K562 (cell line): ENCODE results near the gene NLRP6. TPM values are rescaled to one million over a fixed set of nuclear protein-coding genes. Genes with fewer than 3 reads are reported as not detected.

ENCODE experiments used
- CBX2 ChIP-seq: fragments of 200-600 bp; sonication (generic); IDR thresholded peaks from one replicate; pipeline ENCODE4 v1.6.1; 2012; ENCODE audit warnings: mild to moderate bottlenecking, low read length, inconsistent platforms; ENCODE audit not compliant: insufficient read depth, poor library complexity, severe bottlenecking
- CTBP1 ChIP-seq: fragments of 450-650 bp; IDR thresholded peaks from 2 replicates; pipeline ENCODE4 v1.6.1; 2016; ENCODE audit warnings: borderline replicate concordance
- FOSL1 ChIP-seq: fragments of 200-800 bp; sonication (Bioruptor generic); conservative IDR thresholded peaks from 2 replicates; pipeline ENCODE4 v1.6.1; 2016; ENCODE audit warnings: missing genetic modification characterization, missing compliant biosample characterization
- L3MBTL2 ChIP-seq: fragments of 450-650 bp; IDR thresholded peaks from 2 replicates; pipeline ENCODE4 v1.6.1; 2016; ENCODE audit warnings: mild to moderate bottlenecking, moderate library complexity
- MLLT1 ChIP-seq, 2 experiments: fragments of 450-650 bp; IDR thresholded peaks; 2 replicates each; pipeline ENCODE4 v1.6.1; 2016
- MLX ChIP-seq, 2 experiments: fragments of 450-650 bp in 1 of 2; sonication (generic) in 1 of 2; formaldehyde crosslinking; conservative IDR thresholded peaks; 2 replicates each; pipeline versions ENCODE4 v1.4.0 to v1.8.1; 2020 to 2022; ENCODE audit warnings: mild to moderate bottlenecking in 1 of 2, missing genetic modification reagents in 1 of 2
- MTA3 ChIP-seq: fragments of 450-650 bp; formaldehyde crosslinking; IDR thresholded peaks from 2 replicates; pipeline ENCODE4 v1.6.1; 2017; ENCODE audit warnings: mild to moderate bottlenecking, borderline replicate concordance
- NFXL1 ChIP-seq: fragments of 450-650 bp; formaldehyde crosslinking; IDR thresholded peaks from 2 replicates; pipeline ENCODE4 v1.4.0; 2021; ENCODE audit warnings: mild to moderate bottlenecking
- NR4A1 ChIP-seq, 2 experiments: fragments of 250-450 bp in 1 of 2; fragments of 450-650 bp in 1 of 2; sonication (Bioruptor Pico) in 1 of 2; IDR thresholded peaks; 2 replicates each; pipeline versions ENCODE4 v1.4.0 to v1.6.1; 2016 to 2020; ENCODE audit warnings: mild to moderate bottlenecking in 2 of 2, missing compliant biosample characterization in 1 of 2, missing genetic modification characterization in 1 of 2, moderate library complexity in 1 of 2
- PHB2 ChIP-seq: fragments of 450-650 bp; IDR thresholded peaks from 2 replicates; pipeline ENCODE4 v1.6.1; 2017; ENCODE audit warnings: low read depth
- POLR2G ChIP-seq: fragments of 200-400 bp; formaldehyde crosslinking; IDR thresholded peaks from 2 replicates; pipeline ENCODE4 v1.6.1; 2017; ENCODE audit warnings: low read depth, mild to moderate bottlenecking, antibody characterized with exemption, low read length, moderate library complexity
- PTRF ChIP-seq: fragments of 450-650 bp; IDR thresholded peaks from 2 replicates; pipeline ENCODE4 v1.6.1; 2016; ENCODE audit warnings: mild to moderate bottlenecking, missing genetic modification characterization, missing compliant biosample characterization
- RBBP5 ChIP-seq: fragments of 200-600 bp; sonication (generic); IDR thresholded peaks from 2 replicates; pipeline ENCODE4 v1.6.1; 2012; ENCODE audit warnings: borderline replicate concordance, mild to moderate bottlenecking, low read length, control low read depth, inconsistent platforms; ENCODE audit not compliant: insufficient read depth, poor library complexity, severe bottlenecking
- SIRT6 ChIP-seq: IDR thresholded peaks from one replicate; pipeline ENCODE4 v1.6.1; 2012; ENCODE audit warnings: low read depth, mild to moderate bottlenecking, control low read depth, inconsistent platforms, low read length, moderate library complexity
- SIX5 ChIP-seq, 2 experiments: IDR thresholded peaks; 2 replicates each; pipeline ENCODE4 v1.6.1; 2011; ENCODE audit warnings: low read length in 2 of 2, borderline replicate concordance in 1 of 2, low read depth in 1 of 2, mild to moderate bottlenecking in 1 of 2, moderate library complexity in 1 of 2; ENCODE audit not compliant: insufficient read depth in 1 of 2
- SRSF9 ChIP-seq: fragments of 200-400 bp; formaldehyde crosslinking; IDR thresholded peaks from 2 replicates; pipeline ENCODE4 v1.6.1; 2017; ENCODE audit warnings: low read depth, low read length, borderline replicate concordance
- THRB ChIP-seq: fragments of 450-650 bp; formaldehyde crosslinking; conservative IDR thresholded peaks from 2 replicates; pipeline ENCODE4 v1.4.0; 2022; ENCODE audit warnings: mild to moderate bottlenecking, missing genetic modification characterization
- ZFPM2 ChIP-seq: fragments of 250-450 bp; sonication (Bioruptor Pico); IDR thresholded peaks from 2 replicates; pipeline ENCODE4 v1.5.1; 2022; ENCODE audit warnings: mild to moderate bottlenecking
- ZNF354B ChIP-seq: fragments of 250-450 bp; sonication (Bioruptor Pico); IDR thresholded peaks from 2 replicates; pipeline ENCODE4 v1.4.0; 2020
- ZNF444 ChIP-seq: fragments of 250-450 bp; sonication (Bioruptor Pico); IDR thresholded peaks from 2 replicates; pipeline ENCODE4 v1.4.0; 2020; ENCODE audit warnings: mild to moderate bottlenecking, moderate library complexity
- polyA plus RNA-seq, 8 experiments: library from polyadenylated mRNA; depleted of rRNA in 4 of 8; stranded (reverse) in 5 of 8; unstranded in 3 of 8; fragments of >200 nt; fragmentation: Nextera tagmentation in 2 of 8; fragmentation: Illumina TruSeq in 1 of 8; extraction: Ambion mirVana in 2 of 8; extraction: Trizol in 1 of 8; gene quantifications; 2 replicates each; pipeline versions ENCODE4 v1.2.1 to v1.2.3, GENCODE V29; 2011 to 2014; ENCODE audit warnings: inconsistent platforms in 1 of 8, missing spikeins in 1 of 8
- total RNA-seq, 7 experiments: library from RNA; depleted of rRNA in 6 of 7; stranded (reverse); fragments of >200 nt in 6 of 7; fragmentation: Illumina TruSeq in 2 of 7; extraction: Trizol in 2 of 7; gene quantifications; 2 replicates each; pipeline versions ENCODE4 v1.2.1 to v1.2.3, GENCODE V29; 2011 to 2021; ENCODE audit warnings: low replicate concordance in 1 of 7
- TF ChIP-seq, protein P1 (sequence below): sonication (generic); formaldehyde crosslinking; IDR thresholded peaks from 2 replicates; pipeline ENCODE4 v1.8.0; 2022; ENCODE audit warnings: missing genetic modification reagents, mild to moderate bottlenecking, borderline replicate concordance

Gene NLRP6
- total and polyA plus RNA-seq, 9 of the 15 experiments (the other 6 are each of a cell fraction or from before 2014, with no cell fraction given) = 0.03 to 0.18 (median 0.15) TPM; not detected in 5

GRCh38 chr11:312092-312816, 34.0 kb downstream of the NLRP6 start (continued):
- no peak for TF ChIP-seq THRB (CRISPR knock-in tag)
- TF ChIP-seq SIX5 (IDR thresholded peaks at IDR 0.05; ENCODE audit: borderline replicate concordance in 1 of 2, insufficient read depth in 1 of 2, low read depth in 1 of 2, low read length in 2 of 2) = no peak
- no peak for TF ChIP-seq CBX2
- TF ChIP-seq PHB2 = no peak
- 0 out of 4 replicates have a peak, but pooled peaks of 1 of the 2 experiments have one; percentile 45 for TF ChIP-seq MLLT1 (IDR thresholded peaks at IDR 0.05)
- no peak for TF ChIP-seq PTRF (tag)
- peak; percentile 73 for TF ChIP-seq L3MBTL2
- no peak for TF ChIP-seq NR4A1 (CRISPR knock-in tag; IDR thresholded peaks at IDR 0.05)
- TF ChIP-seq NR4A1 (tag; IDR thresholded peaks at IDR 0.05) = no peak
- no peak for TF ChIP-seq NFXL1 (CRISPR knock-in tag)
- TF ChIP-seq, protein P1, sequence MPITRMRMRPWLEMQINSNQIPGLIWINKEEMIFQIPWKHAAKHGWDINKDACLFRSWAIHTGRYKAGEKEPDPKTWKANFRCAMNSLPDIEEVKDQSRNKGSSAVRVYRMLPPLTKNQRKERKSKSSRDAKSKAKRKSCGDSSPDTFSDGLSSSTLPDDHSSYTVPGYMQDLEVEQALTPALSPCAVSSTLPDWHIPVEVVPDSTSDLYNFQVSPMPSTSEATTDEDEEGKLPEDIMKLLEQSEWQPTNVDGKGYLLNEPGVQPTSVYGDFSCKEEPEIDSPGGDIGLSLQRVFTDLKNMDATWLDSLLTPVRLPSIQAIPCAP (CRISPR knock-in tag) = no peak
- no peak for TF ChIP-seq ZFPM2 (CRISPR knock-in tag)
- TF ChIP-seq SIRT6 = no peak
- TF ChIP-seq CTBP1 = peak; percentile 33; the same call in 1 of the 2 replicates
- TF ChIP-seq POLR2G = peak; percentile 28; the same call in 1 of the 2 replicates
- no peak for TF ChIP-seq ZNF354B (CRISPR knock-in tag)
- no peak for TF ChIP-seq FOSL1 (tag)
- no peak for TF ChIP-seq ZNF444 (CRISPR knock-in tag)
- no peak for TF ChIP-seq SRSF9
- TF ChIP-seq MTA3 = 0 out of 2 replicates have a peak, but pooled peaks have one; percentile 15
- TF ChIP-seq RBBP5 = peak; percentile 27
- TF ChIP-seq MLX (CRISPR knock-in tag; conservative IDR thresholded peaks at IDR 0.05) = no peak
